Raji (cell line): ENCODE measurements around the gene MBOAT7.
"Not testable (repeated sequence)": the region's sequence is repeated elsewhere in the genome, so short reads cannot be mapped to it uniquely, and the experiment has no call there.

Experiments used
- POLR2A ChIP-seq: IDR thresholded peaks from 2 replicates; pipeline ENCODE4 v1.6.1; 2011; ENCODE audit warnings: low read depth, low read length, control low read depth; ENCODE audit not compliant: insufficient read depth

Gene MBOAT7, protein sequence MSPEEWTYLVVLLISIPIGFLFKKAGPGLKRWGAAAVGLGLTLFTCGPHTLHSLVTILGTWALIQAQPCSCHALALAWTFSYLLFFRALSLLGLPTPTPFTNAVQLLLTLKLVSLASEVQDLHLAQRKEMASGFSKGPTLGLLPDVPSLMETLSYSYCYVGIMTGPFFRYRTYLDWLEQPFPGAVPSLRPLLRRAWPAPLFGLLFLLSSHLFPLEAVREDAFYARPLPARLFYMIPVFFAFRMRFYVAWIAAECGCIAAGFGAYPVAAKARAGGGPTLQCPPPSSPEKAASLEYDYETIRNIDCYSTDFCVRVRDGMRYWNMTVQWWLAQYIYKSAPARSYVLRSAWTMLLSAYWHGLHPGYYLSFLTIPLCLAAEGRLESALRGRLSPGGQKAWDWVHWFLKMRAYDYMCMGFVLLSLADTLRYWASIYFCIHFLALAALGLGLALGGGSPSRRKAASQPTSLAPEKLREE

GRCh38 chr19:54189145-54189734, at the start of gene MBOAT7:
MBOAT7 (minus strand) TSS chr19:54189580; CDS start chr19:54188508, 1,072 bp downstream.
- peak; percentile 80 for TF ChIP-seq POLR2A

GRCh38 chr19:54233941-54234340, 44.6 kb upstream of the MBOAT7 start:
- TF ChIP-seq POLR2A = no peak

DNA sequence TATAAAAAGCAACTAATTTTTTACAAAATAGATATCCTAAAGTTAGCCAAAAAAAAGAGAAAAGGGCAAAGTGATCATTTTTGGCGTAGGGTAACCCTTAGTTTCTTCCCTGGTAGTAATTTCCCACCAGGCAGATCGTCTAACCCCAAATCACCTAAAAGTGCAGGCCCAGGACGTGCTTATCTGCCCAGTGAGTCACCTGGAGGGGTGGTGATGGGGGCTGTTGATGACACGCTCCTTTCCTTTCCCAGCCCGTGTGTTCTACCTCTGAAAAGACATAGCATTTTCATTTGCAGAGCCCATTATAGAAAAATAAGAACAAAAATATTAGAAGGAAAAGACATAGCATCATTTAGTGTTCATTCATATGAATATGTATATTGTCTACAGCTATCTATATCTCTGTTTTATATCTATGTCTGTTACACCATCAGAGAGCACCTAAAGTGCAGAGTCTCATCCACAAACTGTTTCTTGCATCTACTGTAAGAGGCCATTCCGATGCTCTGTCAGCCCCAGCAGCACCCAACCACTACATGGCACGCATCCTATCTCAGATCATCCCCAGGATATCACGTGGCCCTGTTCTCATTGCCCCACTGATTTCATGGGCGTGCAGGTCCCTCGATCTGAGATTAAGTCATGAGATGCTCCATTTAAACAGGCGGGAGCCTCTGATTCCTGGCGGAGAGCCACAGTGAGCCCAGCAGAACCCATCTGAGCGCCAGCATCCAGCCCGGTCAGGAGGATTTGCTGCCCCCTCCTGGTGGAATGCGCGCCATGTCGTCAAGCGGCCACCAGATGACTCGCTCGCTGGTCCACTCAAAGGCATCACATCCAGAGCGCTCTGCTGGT, 41.9 kb upstream of the MBOAT7 start:
- no peak for TF ChIP-seq POLR2A

DNA sequence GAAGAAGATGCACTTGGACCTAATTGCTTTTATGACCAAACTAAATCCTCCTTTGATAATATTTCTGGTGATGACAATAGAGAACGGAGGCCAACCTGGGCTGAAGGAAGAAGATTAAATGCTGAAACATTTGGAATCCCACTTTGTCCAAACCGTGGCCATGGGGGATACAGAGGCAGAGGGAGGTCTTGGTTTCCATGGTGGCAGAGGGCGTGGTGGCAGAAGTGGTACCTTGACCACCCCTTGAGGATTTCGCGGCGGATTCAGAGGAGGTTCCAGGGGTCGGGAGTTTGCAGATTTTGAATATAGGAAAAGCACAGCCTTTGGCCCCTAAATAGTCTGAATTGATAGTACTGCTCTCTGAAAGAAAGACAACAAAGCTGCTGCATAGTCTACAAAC, 40.7 kb upstream of the MBOAT7 start:
- TF ChIP-seq POLR2A = no peak

DNA sequence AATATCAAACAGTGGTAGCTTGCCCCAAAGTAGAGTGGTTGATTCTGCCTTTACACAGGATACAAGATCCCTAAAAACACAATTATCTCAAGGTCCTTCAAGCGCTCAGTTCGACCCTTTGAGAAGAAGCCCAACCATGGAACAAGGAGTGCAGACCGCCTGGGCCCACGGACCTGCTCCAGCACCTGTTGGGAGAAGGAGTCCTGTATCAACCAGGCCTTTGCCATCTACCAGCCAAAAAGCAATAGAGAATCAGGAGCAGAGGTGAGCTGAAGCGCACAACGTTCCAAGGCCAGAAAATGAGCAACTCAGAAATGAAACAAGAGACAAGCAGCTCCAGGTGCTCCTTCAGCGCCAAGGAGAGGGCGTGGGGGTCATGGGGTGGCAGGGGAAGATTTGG, 39.8 kb upstream of the MBOAT7 start:
- no peak for TF ChIP-seq POLR2A

DNA sequence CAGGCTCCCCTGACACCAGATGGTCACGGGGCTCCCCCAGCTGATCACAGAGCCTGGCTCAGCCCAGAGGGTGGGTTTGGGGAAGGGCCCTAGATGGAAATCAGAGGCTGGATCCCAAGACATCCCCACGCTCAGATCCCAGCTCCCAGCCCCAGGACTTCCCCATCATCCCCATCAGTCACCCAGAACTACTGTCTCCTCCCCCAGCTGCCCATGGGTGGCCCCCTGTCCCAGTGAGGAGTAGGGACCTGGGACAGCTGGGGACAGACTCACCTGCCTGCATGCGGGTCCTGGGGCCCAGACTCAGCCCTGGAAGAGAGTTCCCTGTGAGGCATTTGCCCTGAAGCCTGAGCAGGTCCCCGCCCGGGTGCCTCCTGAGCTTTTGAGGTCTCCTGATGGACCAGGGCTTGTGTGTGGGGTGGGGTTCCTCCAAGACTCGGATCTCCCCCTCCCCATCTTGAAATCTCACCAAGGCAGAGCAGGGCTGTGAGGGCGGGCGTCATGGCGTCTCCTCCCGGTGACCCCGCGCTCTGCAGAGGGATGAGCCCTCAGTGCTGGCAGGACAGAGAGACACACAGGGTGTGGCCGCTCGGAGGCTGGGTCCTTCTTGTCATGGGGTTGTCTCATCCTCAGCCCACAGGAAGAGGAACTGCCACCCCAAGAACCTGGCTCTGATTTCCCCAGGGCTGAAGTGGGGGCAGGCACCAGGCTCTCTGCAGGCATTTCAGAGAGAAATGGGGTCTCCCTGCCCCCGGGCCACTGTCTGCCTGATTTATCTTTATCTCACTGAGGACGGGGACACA, 33.3 kb upstream of the MBOAT7 start, which contains the start of gene LILRB3:
Gene LILRB3 (minus strand): TSS at position 534 of the 803 bp plus-strand sequence. CDS start 31 bp downstream, at position 503.
- not testable (repeated sequence) for TF ChIP-seq POLR2A

GRCh38 chr19:54218960-54219661, 29.7 kb upstream of the MBOAT7 start:
- TF ChIP-seq POLR2A = no peak

- no peak for TF ChIP-seq POLR2A
These were observed 28.9 kb upstream of the MBOAT7 start for GRCh38 chr19:54218259-54218658.

GRCh38 chr19:54216869-54217268, 27.5 kb upstream of the MBOAT7 start:
- no peak for TF ChIP-seq POLR2A

DNA sequence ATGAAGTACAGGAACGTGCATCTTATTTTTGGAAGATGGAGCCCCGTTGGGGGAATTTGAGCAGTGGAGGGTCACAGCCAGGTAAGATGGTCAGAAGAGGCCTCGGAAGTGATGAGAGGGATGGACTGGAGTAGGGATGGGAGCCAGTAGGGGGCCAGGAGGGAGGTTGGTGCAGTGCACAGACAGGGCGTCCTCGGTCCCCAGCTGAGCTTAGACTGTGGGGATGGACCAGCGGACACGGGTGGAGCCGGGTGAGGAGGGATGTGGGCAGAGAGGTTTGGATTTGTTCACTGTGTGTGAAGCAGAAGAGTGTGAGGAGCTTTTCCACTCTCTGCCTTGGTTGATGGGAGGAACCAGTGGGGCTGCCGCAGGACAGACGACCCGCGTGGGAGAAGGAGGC, 21.9 kb upstream of the MBOAT7 start:
- no peak for TF ChIP-seq POLR2A

DNA sequence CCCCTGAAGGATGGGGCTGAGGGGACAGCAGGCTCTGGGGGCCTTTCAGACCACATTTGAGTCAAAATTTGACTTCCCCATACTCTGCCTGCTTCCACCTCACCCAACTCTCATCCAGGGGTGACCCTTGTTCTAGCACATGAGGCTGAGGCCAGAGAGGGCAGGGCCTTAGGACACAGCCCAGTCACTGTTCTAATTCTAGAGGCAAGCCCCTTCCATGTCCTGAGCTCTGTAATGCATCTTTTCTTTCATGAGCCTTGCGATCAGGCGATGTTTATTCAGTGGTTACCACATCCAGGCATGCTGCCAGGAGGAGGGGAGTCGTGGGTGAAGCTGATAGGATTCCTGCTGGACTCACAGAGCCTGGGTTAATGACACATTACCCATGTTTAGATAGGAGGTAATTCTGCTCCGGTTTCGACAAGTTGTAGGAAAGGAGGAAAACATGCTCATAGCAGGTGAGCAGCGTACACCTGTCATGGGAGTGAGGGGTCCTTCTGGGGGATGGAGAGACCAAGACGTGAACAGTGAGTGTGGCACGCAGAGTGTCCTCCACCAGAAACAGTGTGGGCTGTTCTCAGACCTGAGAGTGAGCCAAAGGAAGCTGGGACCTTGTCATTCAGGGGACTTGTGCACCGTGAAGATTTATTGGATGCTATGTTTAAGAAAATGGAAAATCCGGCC, 20.6 kb upstream of the MBOAT7 start:
- TF ChIP-seq POLR2A = no peak

DNA sequence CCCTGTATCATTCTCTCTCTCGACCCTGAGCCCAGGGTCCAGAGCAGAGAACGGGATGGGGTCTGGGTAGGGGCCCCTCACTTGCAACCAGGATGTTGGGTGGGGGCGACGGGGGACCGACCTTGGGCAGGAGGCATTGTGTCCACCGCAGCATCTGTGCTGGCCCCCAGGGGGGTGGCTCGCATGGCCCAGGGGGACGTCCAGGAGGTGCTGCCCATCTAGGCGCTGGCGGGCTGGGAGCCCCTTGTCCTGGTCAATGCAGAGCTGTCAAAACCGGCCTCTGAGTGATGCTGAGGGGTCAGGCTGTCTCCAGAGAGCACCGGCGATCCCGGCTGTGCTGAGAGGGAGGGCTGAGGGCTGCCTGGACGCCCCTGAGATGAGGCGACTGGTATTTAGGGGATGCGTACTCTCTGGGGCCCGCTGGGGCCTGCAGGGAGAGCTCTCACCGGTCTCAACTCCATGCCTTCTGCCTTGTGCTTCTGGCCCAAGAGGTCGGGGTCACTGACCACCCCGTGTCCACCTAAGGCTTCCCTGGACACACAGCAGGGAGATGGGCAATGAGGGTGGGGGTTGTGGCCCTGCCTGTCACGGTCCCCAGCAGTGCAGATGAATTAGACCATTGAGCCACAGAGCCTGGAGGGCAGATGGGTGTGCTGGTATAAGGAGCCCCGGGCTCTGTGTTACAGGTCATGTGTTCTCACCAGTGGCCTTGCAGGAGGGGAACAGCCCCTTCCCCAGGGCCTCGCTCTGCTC, 19.9 kb upstream of the MBOAT7 start:
- no peak; the same call in 1 of the 2 replicates for TF ChIP-seq POLR2A

- TF ChIP-seq POLR2A = 0 out of 2 replicates have a peak, but pooled peaks have one; percentile 7
These were observed 19.3 kb upstream of the MBOAT7 start for GRCh38 chr19:54208784-54209057.
